Kidney (tissue), 14 donors: ENCODE measurements around the gene GGTLC2. TPM values are rescaled to one million over a fixed set of nuclear protein-coding genes. Genes with fewer than 3 reads are reported as not detected.

Experiments
- DNase-seq, 5 donors: peaks; one replicate each; pipeline ENCODE4 v3.0.0-alpha.2; 2013 to 2020
- FAIRE-seq: peaks from 2 replicates; lab custom pipeline; 2012; peaks lifted over from hg19 to GRCh38; lab: Jason Lieb, UNC
- H3K27ac ChIP-seq, 2 donors: one replicate each; pipeline ENCODE4 v1.7.0; 2013; ENCODE audit warnings: low read depth in 2 of 2, low read length in 2 of 2, inconsistent platforms in 1 of 2
- H3K27me3 ChIP-seq: one replicate; pipeline ENCODE4 v1.7.1; 2013; ENCODE audit warnings: low read length, inconsistent platforms; ENCODE audit not compliant: control insufficient read depth, insufficient read depth
- H3K36me3 ChIP-seq, 3 donors: one replicate each; pipeline versions ENCODE4 v1.7.0 to v1.7.1; 2013; ENCODE audit warnings: low read length in 3 of 3, control low read depth in 1 of 3, inconsistent platforms in 1 of 3; ENCODE audit not compliant: insufficient read depth in 3 of 3, control insufficient read depth in 2 of 3
- H3K4me1 ChIP-seq, 3 donors: one replicate each; pipeline versions ENCODE4 v1.7.0 to v1.7.1; 2013; ENCODE audit warnings: low read length in 3 of 3, inconsistent platforms in 1 of 3, low read depth in 1 of 3; ENCODE audit not compliant: control insufficient read depth in 2 of 3, insufficient read depth in 2 of 3
- H3K4me3 ChIP-seq, 3 donors: one replicate each; pipeline versions ENCODE4 v1.7.0 to v1.8.1; 2013; ENCODE audit warnings: low read length in 3 of 3, control low read depth in 1 of 3, inconsistent platforms in 1 of 3
- H3K9ac ChIP-seq, 3 donors: one replicate each; pipeline versions ENCODE4 v1.7.0 to v1.7.1; 2013; ENCODE audit warnings: low read length in 3 of 3, control low read depth in 1 of 3, inconsistent platforms in 1 of 3
- H3K9me3 ChIP-seq, 3 donors: one replicate each; pipeline versions ENCODE4 v1.7.0 to v1.7.1; 2013; ENCODE audit warnings: low read length in 3 of 3, control low read depth in 1 of 3, inconsistent platforms in 1 of 3; ENCODE audit not compliant: control insufficient read depth in 2 of 3, insufficient read depth in 1 of 3
- CTCF ChIP-seq: IDR thresholded peaks from 3 replicates; pipeline ENCODE4 v1.5.1; 2012; ENCODE audit warnings: mild to moderate bottlenecking, moderate library complexity, borderline replicate concordance; ENCODE audit not compliant: insufficient read depth; ENCODE audit errors: extremely low read depth
- intact Hi-C: fragments of 100-400 bp; cut with DNase I; formaldehyde crosslinking; loops from one replicate; pipeline ENCODE4 v1.11.1; 2022
- polyA plus RNA-seq: library from polyadenylated mRNA; stranded (reverse); fragments of 350-450 nt; fragmentation: Illumina TruSeq; extraction: RNeasy Lipid Tissue Mini Kit (QIAGEN cat#74804); gene quantifications from one replicate; pipeline ENCODE4 v1.2.3, GENCODE V29; 2014; ENCODE audit warnings: low read depth, low replicate concordance; ENCODE audit not compliant: insufficient read depth
- total RNA-seq: library from RNA; stranded (reverse); fragmentation: NEBNext Ultra II Directional; extraction: Animal tissue kit (Norgen Biotek cat#: 25700); gene quantifications from one replicate; pipeline ENCODE4 v1.2.1, GENCODE V29; 2021
- donor health status: control.
- donor health status: control.
- donor health status: control.
- donor health status: control.
- donor health status: control.
- donor health status: DM: yes; HTN: yes; CAD: no.
- donor health status: Normal renal cell carcinoma (clear cell type).

GGTLC2 gene
- total and polyA plus RNA-seq, 2 donors from 2014 or later: 0.76 TPM; not detected in 1

DNA sequence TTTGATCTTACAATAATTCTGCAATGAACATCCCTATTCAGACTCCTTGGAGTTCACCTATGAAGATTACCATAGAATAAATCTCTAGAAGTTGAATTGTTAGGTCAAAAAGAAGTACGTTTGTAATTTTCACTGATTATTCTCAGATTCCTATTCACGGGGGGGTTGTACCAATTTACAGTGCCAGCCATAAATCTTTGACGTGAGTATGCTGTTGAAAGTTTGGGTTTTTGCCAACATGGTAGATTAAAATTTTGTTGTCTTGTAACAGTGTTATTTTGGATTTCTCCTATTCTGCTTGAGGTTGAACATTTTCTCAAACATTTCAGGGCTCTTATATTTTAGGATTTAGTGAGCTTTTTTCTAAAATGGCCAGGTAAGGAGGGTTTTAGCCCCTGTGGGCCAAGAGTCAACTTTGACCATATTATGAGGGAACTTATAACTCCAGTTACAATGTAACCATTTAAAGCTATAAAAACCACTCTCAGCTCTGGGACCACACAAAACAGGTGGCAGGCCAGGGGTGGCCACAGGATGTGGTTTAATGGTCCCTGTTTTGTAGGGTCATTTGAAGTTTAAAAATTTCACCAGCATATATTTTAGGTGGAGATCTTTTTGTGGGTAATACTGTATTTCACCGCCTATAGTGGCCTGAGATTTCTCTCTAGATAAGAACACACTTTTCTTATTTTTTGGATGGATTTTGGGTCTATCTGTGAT, 25.8 kb downstream of the GGTLC2 start:
- intact Hi-C loops: no loop called here
- TF ChIP-seq CTCF: no peak
- no peaks in the 10 kb centered on the region for H3K9me3 ChIP-seq
- H3K27ac ChIP-seq: no peak overlapping the region
- FAIRE-seq (no peak), DNase-seq (no peak)
- H3K9ac ChIP-seq: no peak overlapping the region
- no peaks in the 10 kb centered on the region for H3K4me1 ChIP-seq
- H3K27me3 ChIP-seq: no peaks in the 10 kb centered on the region
- H3K36me3 ChIP-seq: no peaks in the 10 kb centered on the region
- no peak overlapping the region for H3K4me3 ChIP-seq

DNA sequence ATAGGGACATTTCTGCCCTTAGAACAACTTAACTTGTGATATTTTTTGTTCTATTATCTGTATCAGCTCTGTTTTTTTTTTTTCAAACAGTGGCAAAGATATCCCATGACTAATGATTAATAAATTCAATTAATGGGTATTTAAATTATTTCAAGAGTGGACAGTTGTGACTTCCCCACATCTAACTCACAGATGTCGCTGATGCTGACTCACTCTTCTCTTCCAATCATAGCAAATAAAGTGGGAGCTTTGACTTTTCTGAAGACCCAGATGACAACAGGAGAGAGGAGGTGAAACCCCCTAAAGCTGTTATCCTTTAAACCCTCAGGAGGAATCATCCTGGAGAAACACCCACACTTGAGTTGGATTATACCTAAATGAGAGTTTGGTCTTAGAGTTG, 27.1 kb downstream of the GGTLC2 start:
- no peaks in the 10 kb centered on the region for H3K4me1 ChIP-seq
- H3K27ac ChIP-seq: no peak overlapping the region
- H3K9ac ChIP-seq: no peak overlapping the region
- no peaks in the 10 kb centered on the region for H3K27me3 ChIP-seq
- no peak overlapping the region for H3K4me3 ChIP-seq
- no peaks in the 10 kb centered on the region for H3K9me3 ChIP-seq
- DNase-seq (no peak), FAIRE-seq (no peak)
- TF ChIP-seq CTCF: no peak
- intact Hi-C loops: no loop called here
- H3K36me3 ChIP-seq: no peaks in the 10 kb centered on the region

DNA sequence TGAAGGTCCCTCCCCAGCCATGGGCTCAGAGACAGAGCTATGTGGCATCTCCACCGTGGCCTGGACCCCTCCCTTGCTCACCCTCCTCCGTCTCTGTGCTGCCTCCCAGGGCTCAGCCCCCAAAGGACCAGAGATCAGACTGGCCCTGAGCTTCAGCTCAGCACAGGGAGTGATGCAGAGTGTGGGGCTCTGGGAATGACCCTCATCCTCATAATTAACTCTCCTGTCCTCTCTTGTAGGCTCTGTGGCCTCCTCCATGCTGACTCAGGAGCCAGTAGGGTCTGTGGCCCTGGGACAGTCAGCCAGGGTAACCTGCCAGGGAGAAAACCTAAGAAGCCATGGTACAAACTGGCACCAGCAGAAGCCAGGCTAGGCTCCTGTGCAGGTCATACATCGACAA, 28.7 kb downstream of the GGTLC2 start:
- Histone ChIP-seq H3K36me3 (no peaks in the 10 kb centered on the region), H3K4me1 (no peaks in the 10 kb centered on the region), H3K4me3 (no peak overlapping the region), H3K27ac (no peak overlapping the region), H3K27me3 (no peaks in the 10 kb centered on the region), H3K9ac (no peak overlapping the region), H3K9me3 (no peaks in the 10 kb centered on the region)
- peak in 1 of 5 donors; percentile 26 for DNase-seq
- no peak for TF ChIP-seq CTCF
- no peak for FAIRE-seq
- intact Hi-C loops: no loop called here
